ENCODE measurements around the gene VENTX.

VENTX gene

DNA sequence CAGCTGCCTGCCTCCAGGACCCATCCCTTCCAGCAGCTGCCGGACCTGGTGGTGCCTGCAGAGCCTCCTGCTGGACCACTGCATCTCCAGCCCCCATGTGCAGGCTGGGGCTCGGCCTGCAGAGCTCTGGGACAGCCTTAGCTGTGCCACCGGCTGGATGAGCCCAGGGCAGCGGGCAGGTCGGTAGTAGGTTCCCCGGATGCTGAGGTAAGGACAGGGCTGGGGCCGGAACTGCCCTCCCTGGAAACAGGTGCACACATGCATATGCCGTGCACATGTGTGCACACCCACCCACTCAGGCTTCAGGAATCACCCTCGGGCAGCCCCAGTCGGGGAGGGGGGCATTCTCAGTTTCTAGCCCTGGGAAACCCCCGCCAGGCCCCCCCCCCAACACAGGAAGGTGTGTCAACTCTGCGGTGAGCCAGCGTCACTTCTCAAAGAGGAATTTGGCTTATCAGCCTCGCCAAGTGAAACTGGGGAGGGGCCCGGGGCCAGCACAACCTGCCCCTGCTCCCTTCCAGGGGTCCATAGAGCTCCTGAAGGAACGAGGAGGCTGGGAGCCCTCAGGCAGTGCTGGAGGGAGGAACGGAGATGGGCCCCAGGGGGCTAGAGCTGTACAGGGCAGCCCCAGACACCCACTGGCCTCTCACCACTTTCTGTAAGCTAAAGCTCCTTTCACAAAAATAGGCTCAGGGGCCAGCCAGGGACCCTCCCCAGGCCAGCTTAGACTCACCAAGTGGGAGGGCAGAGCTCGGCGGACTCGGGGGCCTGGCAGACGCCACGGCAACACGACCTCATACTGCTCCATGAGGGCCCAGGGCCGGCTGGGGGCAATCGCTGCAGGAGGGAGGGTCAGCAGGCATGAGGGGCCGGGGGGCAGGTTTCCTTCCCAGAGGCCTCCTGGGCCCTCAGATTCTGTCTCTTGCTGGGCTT lies 37.4 kb downstream of the VENTX start:
- no peak for DNase-seq

DNA sequence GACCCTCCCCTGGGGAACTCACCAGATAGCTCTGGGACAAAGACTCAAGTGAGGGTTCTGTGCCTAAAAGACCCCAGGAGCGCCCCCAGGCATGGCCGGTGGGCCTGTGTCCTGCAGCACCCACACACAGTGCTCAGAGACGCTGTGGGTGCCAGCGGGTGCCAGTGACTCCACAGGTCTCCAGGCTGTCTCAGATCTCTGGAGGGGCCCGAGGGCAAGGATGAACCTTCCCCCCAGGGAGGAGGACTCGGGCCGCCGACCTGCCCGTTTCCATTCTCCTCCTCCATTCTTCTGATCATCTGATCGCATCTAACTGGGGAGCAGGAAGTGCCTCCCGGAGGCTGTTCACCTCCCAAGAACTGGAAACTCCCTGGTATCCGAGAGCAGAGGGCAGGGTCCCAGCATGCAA lies 38.0 kb downstream of the VENTX start:
- no peak for DNase-seq

DNA sequence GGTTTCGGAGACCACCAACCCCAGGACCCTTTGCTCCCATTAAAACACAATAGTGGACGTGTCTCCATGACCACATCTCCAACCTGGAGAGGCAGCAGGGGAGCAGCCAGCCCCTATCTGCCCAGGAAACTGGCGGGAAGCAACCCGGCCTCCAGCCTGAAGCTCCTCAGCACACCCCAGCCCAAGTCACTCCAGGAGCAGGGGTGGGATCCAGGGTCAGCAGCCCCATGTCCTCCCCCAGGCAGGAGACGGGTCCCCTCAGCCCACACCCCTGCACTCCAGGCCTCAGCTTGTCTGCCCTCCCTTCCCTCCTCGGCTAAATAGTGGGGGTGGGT lies 38.4 kb downstream of the VENTX start:
- DNase-seq, result no peak

DNA sequence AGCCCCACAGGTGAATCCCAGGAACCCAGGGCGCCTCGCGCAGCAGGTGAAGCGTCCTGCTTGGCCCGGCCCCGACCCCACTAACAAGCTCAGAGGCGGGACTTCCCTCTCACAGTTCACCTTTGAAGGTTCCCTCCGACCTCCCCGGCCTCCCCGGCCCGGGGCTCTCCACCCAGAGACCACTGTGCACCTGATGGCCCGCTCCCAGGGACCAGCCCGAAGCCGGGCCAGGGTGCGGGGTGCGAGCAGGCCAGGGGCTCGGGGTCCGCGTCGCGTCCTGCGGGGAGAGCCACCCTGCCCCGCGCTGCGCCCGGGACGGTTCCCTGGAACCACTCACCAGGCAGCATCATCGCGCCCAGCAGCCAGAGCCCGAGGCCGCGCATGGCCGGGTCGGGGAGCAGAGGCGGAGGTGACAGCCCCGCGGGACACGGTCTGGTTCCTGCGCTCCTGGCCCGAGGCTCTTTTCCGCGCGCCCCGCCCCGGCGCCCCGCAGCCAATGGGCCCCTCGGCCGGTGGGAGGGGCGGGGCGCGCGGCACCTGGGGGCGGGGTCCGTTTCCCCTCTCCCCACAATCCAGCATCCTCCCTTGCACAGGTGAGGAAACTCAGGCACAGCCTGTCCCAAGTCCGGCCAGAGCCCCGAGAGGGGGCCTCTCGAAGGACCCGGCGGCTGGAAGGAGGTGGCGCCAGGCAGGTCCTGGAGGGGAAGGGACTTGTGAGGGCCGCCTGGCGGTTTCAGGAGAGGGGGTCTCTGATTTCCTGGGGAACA lies 39.0 kb downstream of the VENTX start, which contains the start of gene ADAM8:
TSS of gene ADAM8 (minus strand) at position 434 of the 767 bp plus-strand sequence. CDS start at position 383, 51 bp downstream.
- DNase-seq, result no peak

DNA sequence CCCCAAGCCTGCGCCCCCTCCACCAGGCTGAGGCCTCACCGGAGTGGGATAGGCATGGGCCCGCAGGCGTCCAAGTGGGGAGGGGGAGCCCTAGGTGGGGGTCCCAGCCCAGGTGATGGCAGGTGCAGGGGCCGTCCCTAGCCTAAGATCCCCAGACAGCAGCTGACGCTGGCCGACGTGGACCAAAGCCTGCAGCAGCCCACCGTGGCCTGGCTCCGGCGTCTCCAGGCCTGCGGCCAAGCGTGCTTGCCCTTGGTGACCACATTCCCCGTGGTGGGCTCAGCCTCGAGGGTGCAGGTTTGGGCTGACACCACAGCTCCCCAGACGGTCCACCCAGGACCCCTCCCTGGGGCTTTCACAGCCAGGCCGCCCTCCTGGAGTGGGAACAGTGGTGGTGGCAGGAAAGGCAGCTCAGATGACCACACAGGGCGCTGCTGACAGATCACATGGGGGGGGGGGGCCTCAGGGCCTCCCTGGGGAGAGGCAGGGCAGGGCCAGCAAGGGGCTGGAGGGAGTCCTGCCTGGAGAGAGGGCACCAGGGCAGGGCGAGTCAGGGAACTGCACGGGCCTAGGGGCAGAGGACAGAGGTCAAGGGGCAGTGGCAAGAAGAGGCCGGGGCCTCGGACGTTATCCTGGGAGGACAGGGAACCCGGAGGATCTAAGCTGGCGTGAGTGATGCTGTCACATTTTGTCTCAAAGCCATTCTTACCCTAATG lies 39.8 kb downstream of the VENTX start:
- no peak for DNase-seq

DNA sequence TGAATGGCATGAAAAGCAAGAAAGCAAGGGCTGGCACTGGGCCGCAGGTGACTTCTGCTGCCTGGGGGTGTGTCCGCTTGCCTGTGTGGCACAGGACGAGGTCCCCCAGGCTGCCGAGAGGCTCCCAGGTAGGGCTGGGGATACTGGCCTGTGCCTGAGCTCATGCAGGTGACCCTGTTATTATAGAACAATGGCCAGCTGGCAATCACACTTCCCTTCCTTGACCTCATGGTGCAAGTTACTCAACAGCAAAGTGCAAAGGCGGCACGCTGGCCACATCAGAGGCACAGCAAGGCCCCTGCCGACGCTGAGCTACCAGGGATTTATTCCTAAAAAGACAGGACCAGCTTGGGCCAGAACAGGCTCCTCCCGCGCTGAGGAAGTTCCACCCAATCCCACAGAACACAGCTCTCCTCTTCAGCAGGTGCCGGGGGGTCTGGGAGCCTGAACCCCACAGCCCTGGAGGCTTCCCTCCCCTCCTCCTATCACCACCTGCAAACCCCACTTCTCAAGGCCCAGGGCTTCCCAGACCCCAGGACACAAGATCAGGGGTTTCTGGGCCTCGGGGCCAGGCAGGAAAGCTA lies 40.4 kb downstream of the VENTX start:
- DNase-seq, result no peak

DNA sequence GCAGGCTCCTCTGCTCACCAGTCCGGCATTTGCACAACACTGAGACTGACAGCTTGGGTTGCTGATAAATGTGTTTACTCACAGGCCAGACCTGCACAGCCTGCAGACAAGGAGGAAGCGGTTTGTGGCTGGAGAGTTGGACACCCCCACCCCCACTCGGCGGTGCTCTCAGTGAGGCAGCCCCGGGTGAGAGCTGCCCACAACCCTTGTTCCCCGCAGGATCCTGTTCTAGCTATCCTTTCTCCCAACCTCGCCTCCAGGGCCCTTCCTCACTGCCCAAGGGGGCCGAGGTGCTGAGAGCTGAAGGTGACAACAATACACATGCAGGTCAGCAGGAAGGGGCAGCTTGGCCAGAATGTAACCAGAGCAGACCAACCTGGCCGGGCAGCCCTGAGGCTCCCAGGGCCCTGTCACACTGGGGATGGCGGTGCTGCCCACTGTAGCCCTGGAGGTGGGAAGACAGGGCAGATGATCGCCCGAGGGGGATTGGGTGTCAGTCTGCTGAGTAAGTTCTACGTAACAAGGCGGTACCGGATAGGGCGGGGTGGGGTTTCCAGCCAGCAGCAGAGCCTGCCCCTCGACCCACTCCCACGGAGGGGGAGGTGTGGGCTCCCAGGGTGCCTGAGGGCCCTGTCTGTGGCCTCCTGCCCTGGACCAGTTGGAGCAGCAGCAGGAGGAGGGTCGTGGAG lies 41.1 kb downstream of the VENTX start:
- DNase-seq, result no peak

DNA sequence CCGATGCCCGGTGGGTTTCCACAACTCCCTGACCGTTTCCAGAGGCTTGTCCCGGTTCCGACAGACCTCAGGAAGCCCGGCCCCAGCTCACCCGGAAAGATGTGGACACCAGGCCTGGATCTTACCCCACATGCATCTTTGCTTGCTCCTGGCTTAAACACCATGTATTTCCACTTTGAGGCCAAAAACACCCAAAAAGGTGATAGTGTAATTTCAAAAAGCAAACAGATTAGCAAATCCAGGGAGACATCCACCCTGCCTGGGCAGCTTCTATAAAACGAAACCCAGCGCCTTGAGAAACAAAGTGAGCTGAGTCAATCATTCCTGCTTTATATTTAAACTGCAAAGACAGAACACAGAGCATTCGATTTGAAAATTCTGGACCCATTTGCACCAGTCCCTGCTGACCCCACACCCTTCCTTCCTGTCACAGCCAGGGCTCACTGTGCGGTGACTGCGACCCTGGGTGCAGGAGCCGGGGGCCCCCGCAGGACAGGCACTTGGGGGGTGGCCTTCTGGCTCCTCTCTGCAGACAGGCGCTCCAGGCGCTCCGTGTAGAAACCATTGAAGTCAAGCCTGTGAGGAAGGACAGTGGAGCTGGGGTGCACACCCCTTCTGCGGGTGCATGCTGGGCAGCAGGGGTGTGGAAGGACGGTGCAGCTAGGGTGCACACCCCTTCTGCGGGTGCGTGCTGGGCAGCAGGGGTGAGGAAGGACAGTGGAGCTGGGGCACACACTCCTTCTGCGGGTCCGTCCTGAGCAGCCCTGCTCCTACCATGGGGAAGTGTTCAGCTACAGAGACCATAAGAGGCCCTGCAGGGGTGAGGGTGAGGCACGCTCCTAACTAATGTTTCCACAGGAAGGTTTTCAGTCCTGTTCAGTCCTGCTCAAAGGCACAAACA lies 41.9 kb downstream of the VENTX start:
- no peak for DNase-seq

DNA sequence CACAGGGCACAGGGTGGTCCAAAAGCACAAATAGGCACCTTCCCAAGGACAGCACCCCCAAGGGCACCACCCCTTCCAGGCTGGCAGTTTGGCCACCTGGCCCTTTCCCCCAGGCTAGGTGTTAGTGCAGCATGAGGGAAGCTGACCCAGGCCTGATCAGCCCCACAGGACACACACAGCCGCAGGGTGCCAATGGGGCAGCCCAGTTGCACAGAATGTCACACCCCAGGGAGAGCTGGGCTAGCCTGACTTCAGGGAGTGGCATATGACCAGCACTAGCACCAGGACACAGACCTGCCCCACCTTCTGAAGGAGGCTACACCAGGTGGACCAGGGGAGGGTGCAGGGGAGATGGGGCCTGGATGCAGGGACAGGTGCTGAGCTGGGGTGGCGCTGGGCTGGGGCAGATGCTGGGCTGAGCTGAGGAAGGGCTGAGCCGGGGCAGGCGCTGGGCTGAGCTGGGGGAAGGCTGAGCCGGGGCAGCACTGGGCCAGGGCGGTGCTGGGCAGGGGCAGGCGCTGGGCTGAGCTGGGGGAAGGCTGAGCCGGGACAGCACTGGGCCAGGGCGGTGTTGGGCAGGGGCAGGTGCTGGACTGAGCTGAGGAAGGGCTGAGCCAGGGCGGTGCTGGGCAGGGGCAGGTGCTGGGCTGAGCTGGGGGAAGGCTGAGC lies 42.9 kb downstream of the VENTX start:
- no peak for DNase-seq

DNA sequence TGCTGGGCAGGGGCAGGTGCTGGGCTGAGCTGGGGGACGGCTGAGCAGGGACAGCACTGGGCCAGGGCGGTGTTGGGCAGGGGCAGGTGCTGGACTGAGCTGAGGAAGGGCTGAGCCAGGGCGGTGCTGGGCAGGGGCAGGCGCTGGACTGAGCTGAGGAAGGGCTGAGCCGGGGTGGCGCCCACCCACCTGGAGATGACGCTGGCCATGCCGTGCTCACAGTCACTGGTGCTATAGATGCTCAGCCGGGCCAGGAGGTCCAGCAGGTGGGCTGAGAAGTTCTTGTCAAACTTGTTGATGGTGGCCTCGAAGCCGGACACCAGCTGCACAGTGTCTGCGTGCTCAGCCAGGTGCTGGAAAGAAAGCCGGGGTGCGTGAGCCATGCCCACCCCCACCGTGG lies 43.4 kb downstream of the VENTX start:
- no peak for DNase-seq

DNA sequence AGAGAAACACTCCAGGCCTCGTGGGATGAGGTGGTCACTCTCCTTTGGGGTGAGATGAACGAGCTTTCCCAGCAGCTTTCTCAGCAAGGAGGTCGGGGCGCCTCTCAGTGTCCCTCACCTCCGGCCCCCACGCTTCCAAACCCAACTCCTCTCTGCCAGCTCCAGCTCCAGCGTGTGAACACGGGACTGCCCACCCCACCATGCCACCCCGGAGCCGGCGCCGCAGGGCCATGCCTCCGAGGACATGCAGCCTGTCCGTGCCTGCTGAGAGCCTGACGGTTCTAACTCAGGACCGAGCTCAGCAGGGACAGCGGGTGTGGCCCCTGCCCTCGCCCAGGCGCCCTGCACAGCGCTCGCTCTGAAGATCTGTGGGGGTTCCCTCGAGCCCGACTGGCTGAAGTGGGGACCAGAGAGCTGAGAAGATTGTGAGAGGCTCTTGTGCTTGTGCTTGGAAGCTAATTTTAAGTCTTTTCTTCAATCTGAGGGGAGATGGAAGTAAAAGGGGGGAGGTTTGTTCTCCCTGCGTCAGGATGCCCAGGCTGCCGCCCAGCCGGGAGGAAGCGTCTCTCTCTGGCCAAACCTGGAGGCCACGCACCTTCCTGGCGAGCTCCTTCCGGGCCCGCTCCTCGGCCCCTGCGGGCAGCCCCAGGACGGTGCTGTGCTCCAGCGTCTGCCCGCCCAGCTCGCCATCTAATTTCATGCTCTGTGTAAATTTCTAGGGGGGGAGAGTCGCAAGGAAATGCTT lies 44.1 kb downstream of the VENTX start:
- DNase-seq, result no peak

DNA sequence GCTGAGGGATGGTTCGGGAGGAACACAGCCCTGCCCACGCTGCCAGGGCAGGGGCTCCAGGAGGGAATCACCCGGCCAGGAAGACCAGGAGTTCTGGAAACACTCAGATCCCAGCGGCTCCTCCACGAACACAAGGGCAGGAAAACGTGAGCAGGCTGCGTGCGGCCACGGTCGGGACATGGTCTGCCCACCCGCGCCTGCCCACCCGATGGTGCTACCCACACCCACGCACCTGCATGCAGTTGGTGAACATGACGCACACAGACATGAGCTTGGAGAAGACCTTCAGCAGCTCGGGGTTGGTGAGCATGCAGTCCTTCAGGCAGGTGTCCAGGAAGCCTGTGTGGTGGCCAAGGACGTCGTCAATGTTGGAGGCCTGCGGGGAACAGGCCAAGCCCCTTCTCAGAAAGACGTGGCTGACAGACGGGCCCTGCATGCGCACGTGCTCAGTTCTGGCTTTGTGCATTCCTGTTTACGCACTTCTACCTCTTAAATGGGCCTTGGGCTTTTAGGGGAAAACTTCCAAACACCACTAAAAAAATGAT lies 45.3 kb downstream of the VENTX start:
- no peak for DNase-seq

DNA sequence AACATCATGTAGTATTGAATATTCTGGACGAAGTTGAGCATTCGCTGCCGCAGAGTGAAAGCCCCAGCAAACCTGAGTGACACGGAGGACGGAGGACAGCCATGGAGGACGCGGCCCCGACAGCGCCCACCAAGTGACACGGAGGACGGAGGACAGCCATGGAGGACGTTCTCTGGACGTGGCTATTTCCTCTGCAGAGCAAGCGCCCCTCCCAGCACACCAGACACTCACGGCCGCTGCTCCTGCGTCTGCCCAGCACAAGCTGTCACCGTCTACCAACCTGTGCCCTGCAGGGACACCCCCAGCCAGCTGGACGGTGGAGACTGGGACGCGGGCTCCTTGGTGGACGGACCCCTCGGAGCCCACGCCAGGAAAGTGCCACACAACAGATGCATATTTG lies 46.3 kb downstream of the VENTX start:
- no peak for DNase-seq

DNA sequence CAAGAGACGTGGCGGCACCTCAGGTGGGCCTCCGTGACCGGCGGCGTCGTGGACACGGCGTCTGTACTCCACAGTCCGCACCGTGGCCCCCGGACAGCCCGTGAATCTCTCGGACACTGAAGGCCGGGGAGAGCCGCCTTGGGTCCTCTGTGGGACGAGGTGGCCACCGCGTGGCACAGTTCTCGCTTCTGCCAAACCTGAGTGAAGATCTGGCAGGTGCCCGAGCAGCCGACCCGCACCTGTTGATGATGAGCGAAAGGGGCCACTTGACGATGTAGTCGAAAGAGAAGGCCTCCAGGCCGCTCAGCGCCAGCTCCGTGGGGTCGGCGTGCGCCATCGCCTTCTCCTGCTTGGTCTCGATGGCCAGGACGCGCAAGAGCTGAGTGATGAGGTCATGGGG lies 47.6 kb downstream of the VENTX start:
- DNase-seq, result no peak

DNA sequence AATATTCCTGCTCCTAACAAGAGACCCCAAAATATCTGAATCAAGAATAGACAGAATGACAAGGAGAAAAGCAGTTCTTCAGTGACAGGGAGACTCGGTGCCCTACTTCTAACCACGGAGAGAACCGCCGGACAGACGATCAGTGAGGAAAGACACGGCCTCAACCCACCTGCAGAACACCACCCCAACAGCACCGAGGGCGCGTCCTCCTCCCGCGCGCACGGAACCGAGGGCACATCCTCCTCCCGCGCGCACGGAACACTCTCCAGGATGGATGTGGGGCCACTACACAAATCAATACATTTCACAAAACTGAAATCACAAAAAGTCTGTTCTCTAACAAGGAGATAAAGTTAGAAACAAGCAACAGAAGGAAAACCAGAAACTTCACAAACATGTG lies 48.7 kb downstream of the VENTX start:
- DNase-seq, result no peak

DNA sequence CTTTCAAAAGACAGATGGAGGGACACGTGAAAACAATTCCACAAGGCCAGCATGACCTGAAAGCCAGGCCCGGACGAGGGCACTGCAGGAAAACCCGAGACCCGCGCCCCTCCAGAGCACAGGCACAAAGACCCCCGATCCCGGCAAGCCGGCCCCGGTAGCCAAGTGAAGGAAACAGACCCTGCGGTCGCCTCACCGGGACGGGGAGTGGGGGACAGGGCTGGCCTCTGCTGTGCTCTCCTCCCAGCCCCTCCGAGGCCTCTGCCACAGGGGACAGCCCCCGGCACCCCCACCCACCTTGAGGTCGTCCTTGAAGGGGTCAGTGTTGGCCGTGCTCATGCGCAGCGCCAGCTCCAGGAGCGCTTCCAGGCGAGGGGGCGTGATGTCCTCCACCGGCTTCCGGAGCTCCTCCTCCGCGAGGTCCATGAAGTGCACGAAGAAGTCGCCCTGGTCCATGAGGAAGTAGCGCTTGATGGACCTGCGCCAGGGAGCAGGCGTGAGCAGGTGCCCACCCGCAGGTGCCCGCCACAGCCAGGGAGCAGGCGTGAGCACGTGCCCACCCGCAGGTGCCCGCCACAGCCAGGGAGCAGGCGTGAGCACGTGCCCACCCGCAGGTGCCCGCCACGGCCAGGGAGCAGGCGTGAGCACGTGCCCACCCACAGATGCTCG lies 50.3 kb downstream of the VENTX start:
- no peak for DNase-seq

DNA sequence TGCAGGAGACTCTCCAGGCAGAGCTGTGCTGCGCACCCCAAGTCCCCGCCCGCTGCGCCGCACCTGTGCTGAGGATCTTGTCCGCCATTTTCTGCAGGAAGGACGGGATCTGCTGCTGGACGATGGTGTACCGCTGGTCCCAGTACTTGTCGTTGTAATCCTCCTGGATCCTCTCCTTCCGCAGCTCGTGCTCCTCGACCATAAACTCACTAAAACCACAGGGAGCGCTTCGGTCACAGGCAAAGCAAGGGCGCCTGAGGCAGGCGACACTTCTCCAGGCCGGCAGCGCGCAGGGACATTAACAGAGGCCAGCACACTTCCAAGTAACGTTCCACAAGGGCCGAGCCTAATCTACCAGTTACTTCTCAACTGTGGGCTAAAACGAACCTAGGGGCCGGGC lies 52.1 kb downstream of the VENTX start:
- no peak for DNase-seq
